HepG2 (cell line): ENCODE results near the gene TOMM22. TPM values are rescaled to one million over a fixed set of nuclear protein-coding genes. Genes with fewer than 3 reads are reported as not detected.

Source experiments
- CREB1 ChIP-seq, 2 experiments: fragments of 450-650 bp in 1 of 2; IDR thresholded peaks; 2 replicates each; pipeline ENCODE4 v1.6.1; 2016 to 2017; ENCODE audit warnings: control low read depth in 1 of 2, mild to moderate bottlenecking in 1 of 2, missing compliant biosample characterization in 1 of 2, missing genetic modification characterization in 1 of 2
- CTCF ChIP-seq: sonication (generic); formaldehyde crosslinking; IDR thresholded peaks from 2 replicates; pipeline ENCODE4 v1.5.0; 2020; ENCODE audit warnings: mild to moderate bottlenecking, missing genetic modification reagents, moderate library complexity
- DPF2 ChIP-seq: sonication (generic); formaldehyde crosslinking; IDR thresholded peaks from 2 replicates; pipeline ENCODE4 v1.4.0; 2020; ENCODE audit warnings: mild to moderate bottlenecking, low read depth, missing genetic modification reagents, borderline replicate concordance
- E2F1 ChIP-seq: sonication (generic); formaldehyde crosslinking; IDR thresholded peaks from 2 replicates; pipeline ENCODE4 v1.5.0; 2020; ENCODE audit warnings: missing genetic modification reagents
- FOXP1 ChIP-seq, 2 experiments: fragments of 450-650 bp in 1 of 2; IDR thresholded peaks; 2 replicates each; pipeline ENCODE4 v1.6.1; 2017 to 2018; ENCODE audit warnings: antibody characterized with exemption in 1 of 2
- HDAC2 ChIP-seq: sonication (generic); formaldehyde crosslinking; IDR thresholded peaks from 2 replicates; pipeline ENCODE4 v1.4.0; 2020; ENCODE audit warnings: missing genetic modification reagents
- HDAC6 ChIP-seq: fragments of 200-600 bp; sonication (generic); IDR thresholded peaks from 2 replicates; pipeline ENCODE4 v1.7.0; 2017; ENCODE audit warnings: mild to moderate bottlenecking, antibody characterized with exemption, low read length, low read depth
- MAZ ChIP-seq, 2 experiments: sonication (generic) in 1 of 2; formaldehyde crosslinking in 1 of 2; IDR thresholded peaks; 2 replicates each; pipeline versions ENCODE4 v1.5.0 to v1.6.1; 2012 to 2020; ENCODE audit warnings: low read depth in 2 of 2, mild to moderate bottlenecking in 2 of 2, borderline replicate concordance in 1 of 2, improper control_type of control experiment in 1 of 2, low read length in 1 of 2, missing genetic modification reagents in 1 of 2, moderate library complexity in 1 of 2
- NKX3-1 ChIP-seq: sonication (generic); formaldehyde crosslinking; IDR thresholded peaks from 2 replicates; pipeline ENCODE4 v1.5.0; 2020; ENCODE audit warnings: missing genetic modification reagents
- PCBP2 ChIP-seq: fragments of 200-400 bp; formaldehyde crosslinking; optimal IDR thresholded peaks from 2 replicates; pipeline ENCODE3; 2018; ENCODE audit warnings: low read length, low read depth; ENCODE audit not compliant: poor library complexity, severe bottlenecking
- REPIN1 ChIP-seq: sonication (generic); formaldehyde crosslinking; IDR thresholded peaks from 2 replicates; pipeline ENCODE4 v1.8.0; 2022; ENCODE audit warnings: missing genetic modification reagents, low read depth, mild to moderate bottlenecking, borderline replicate concordance
- RNF2 ChIP-seq: fragments of 450-650 bp; conservative IDR thresholded peaks from 2 replicates; pipeline ENCODE4 v1.6.1; 2016; ENCODE audit warnings: low read depth
- SOX13 ChIP-seq, 3 experiments: fragments of 450-650 bp in 1 of 3; sonication (generic) in 1 of 3; formaldehyde crosslinking in 1 of 3; IDR thresholded peaks in 2 of 3; conservative IDR thresholded peaks in 1 of 3; 2 replicates each; pipeline versions ENCODE4 v1.5.0 to v1.6.1; 2016 to 2020; ENCODE audit warnings: antibody characterized with exemption in 1 of 3, mild to moderate bottlenecking in 1 of 3, missing compliant biosample characterization in 1 of 3, missing genetic modification reagents in 1 of 3, moderate library complexity in 1 of 3
- SPEN ChIP-seq: sonication (generic); formaldehyde crosslinking; IDR thresholded peaks from 2 replicates; pipeline ENCODE4 v1.5.1; 2020; ENCODE audit warnings: low read depth, mild to moderate bottlenecking, missing genetic modification reagents
- TSC22D2 ChIP-seq: sonication (generic); formaldehyde crosslinking; IDR thresholded peaks from 2 replicates; pipeline ENCODE4 v1.5.1; 2020; ENCODE audit warnings: missing genetic modification reagents, mild to moderate bottlenecking, borderline replicate concordance
- ZNF136 ChIP-seq: sonication (generic); formaldehyde crosslinking; IDR thresholded peaks from 2 replicates; pipeline ENCODE4 v1.8.1; 2022; ENCODE audit warnings: low read depth, mild to moderate bottlenecking, moderate library complexity, missing genetic modification reagents
- ZNF260 ChIP-seq: sonication (generic); formaldehyde crosslinking; IDR thresholded peaks from 2 replicates; pipeline ENCODE4 v1.4.0; 2020; ENCODE audit warnings: missing genetic modification reagents, low read depth, mild to moderate bottlenecking, borderline replicate concordance
- ZNF292 ChIP-seq: sonication (generic); formaldehyde crosslinking; IDR thresholded peaks from 2 replicates; pipeline ENCODE4 v1.8.1; 2022; ENCODE audit warnings: mild to moderate bottlenecking, low read depth, missing genetic modification reagents, borderline replicate concordance
- ZNF644 ChIP-seq: IDR thresholded peaks from 2 replicates; pipeline ENCODE4 v1.6.1; 2016; ENCODE audit warnings: low read depth
- polyA plus RNA-seq, 8 experiments: library from polyadenylated mRNA; depleted of rRNA in 3 of 8; stranded (reverse) in 7 of 8; unstranded in 1 of 8; fragments of >200 nt; fragmentation: Illumina TruSeq in 4 of 8; extraction: Trizol in 4 of 8; gene quantifications; 2 replicates each; pipeline versions ENCODE4 v1.2.1 to v1.2.3, GENCODE V29; 2011 to 2016; ENCODE audit warnings: low read depth in 4 of 8, missing spikeins in 1 of 8, mixed read lengths in 1 of 8; ENCODE audit not compliant: insufficient read depth in 1 of 8
- total RNA-seq, 5 experiments: library from RNA; depleted of rRNA; stranded (reverse); fragments of >200 nt; fragmentation: Illumina TruSeq; extraction: Trizol; gene quantifications; 2 replicates each; pipeline ENCODE4 v1.2.3, GENCODE V29; 2016; ENCODE audit warnings: low read depth in 1 of 5
- TF ChIP-seq, protein P1 (sequence below): sonication (generic); formaldehyde crosslinking; IDR thresholded peaks from 2 replicates; pipeline ENCODE4 v1.4.0; 2020; ENCODE audit warnings: missing genetic modification reagents

The TOMM22 gene
- total and polyA plus RNA-seq, 2 of the 13 experiments (the other 11 are each of a cell fraction or from before 2014, with no cell fraction given), result 46.9 to 118 TPM

DNA sequence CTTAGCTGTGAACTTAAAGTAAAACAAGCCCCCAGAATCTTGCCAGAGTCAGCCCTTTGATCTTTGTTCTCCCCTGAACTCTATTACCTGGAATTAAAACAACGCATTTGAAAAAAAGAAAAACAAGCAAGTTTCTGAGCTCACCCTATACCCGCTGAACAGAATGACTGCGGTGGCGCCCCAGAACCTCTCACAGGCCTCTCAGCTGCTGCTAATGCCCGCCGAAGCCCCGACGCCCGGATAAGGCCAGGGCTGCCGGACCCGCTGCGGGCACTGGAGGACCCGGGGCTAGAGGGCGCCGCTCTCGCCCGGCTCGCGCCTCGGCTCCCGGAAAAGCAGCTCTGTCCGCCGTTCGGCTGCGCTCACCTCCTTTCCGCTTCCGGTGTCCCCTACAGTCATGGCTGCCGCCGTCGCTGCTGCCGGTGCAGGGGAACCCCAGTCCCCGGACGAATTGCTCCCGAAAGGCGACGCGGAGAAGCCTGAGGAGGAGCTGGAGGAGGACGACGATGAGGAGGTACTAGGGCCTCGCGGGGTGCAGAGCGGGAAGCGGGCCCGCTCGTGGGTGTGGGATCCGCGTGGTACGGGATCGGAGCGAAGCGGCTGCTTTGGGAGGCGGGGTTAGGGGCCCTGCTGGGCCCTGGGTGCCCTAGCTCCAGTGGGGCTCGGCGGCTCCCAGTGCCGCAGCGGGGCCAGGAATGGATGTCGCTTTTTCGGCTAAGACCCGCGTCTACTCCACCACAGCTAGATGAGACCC is at the start of gene TOMM22 (continued):
- TF ChIP-seq SOX13 (IDR thresholded peaks at IDR 0.05) (no peak), SOX13 (CRISPR knock-in tag; conservative IDR thresholded peaks at IDR 0.05 in 1 of 2, IDR thresholded peaks at IDR 0.05 in 1 of 2) (peak in 1 of 2 experiments; percentile 69; a peak in 2 of 4 replicates), E2F1 (CRISPR knock-in tag) (peak; percentile 73; the same call in 1 of the 2 replicates), REPIN1 (CRISPR knock-in tag) (peak; percentile 89), ZNF136 (CRISPR knock-in tag) (peak; percentile 90), ZNF292 (CRISPR knock-in tag) (no peak), NKX3-1 (CRISPR knock-in tag) (peak; percentile 97), SPEN (CRISPR knock-in tag) (peak; percentile 99), ZNF644 (CRISPR knock-in tag) (no peak), MAZ (IDR thresholded peaks at IDR 0.05; ENCODE audit: borderline replicate concordance, low read depth, low read length) (peak; percentile 12; the same call in 1 of the 2 replicates), MAZ (CRISPR knock-in tag; IDR thresholded peaks at IDR 0.05; ENCODE audit: low read depth) (peak; percentile 88), PCBP2 (no peak), RNF2 (0 out of 2 replicates have a peak, but pooled peaks have one; percentile 50), FOXP1 (IDR thresholded peaks at IDR 0.05) (no peak), FOXP1 (CRISPR knock-in tag; IDR thresholded peaks at IDR 0.05) (0 out of 2 replicates have a peak, but pooled peaks have one; percentile 22), HDAC6 (no peak), TSC22D2 (CRISPR knock-in tag) (0 out of 2 replicates have a peak, but pooled peaks have one; percentile 79), CTCF (CRISPR knock-in tag) (peak; percentile 97), DPF2 (CRISPR knock-in tag) (no peak), HDAC2 (CRISPR knock-in tag) (peak; percentile 94), ZNF260 (CRISPR knock-in tag) (no peak), CREB1 (IDR thresholded peaks at IDR 0.05) (0 out of 2 replicates have a peak, but pooled peaks have one; percentile 34), CREB1 (CRISPR knock-in tag; IDR thresholded peaks at IDR 0.05) (peak; percentile 75)
- TF ChIP-seq, protein P1, sequence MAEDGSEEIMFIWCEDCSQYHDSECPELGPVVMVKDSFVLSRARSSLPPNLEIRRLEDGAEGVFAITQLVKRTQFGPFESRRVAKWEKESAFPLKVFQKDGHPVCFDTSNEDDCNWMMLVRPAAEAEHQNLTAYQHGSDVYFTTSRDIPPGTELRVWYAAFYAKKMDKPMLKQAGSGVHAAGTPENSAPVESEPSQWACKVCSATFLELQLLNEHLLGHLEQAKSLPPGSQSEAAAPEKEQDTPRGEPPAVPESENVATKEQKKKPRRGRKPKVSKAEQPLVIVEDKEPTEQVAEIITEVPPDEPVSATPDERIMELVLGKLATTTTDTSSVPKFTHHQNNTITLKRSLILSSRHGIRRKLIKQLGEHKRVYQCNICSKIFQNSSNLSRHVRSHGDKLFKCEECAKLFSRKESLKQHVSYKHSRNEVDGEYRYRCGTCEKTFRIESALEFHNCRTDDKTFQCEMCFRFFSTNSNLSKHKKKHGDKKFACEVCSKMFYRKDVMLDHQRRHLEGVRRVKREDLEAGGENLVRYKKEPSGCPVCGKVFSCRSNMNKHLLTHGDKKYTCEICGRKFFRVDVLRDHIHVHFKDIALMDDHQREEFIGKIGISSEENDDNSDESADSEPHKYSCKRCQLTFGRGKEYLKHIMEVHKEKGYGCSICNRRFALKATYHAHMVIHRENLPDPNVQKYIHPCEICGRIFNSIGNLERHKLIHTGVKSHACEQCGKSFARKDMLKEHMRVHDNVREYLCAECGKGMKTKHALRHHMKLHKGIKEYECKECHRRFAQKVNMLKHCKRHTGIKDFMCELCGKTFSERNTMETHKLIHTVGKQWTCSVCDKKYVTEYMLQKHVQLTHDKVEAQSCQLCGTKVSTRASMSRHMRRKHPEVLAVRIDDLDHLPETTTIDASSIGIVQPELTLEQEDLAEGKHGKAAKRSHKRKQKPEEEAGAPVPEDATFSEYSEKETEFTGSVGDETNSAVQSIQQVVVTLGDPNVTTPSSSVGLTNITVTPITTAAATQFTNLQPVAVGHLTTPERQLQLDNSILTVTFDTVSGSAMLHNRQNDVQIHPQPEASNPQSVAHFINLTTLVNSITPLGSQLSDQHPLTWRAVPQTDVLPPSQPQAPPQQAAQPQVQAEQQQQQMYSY (CRISPR knock-in tag), result peak; percentile 70; the same call in 1 of the 2 replicates
